Activated CD8-positive, alpha-beta memory T cell treated with anti-CD3 and anti-CD28 coated beads, Interleukin-2, amount 50 U/mL, for 24 hours (primary cell): ENCODE data around the gene CKAP5.

Source experiments
- DNase-seq: peaks from one replicate; pipeline ENCODE4 v3.0.0-alpha.2; 2020; ENCODE audit errors: extremely low read depth

The CKAP5 gene

GRCh38 chr11:46698597-46698996 lies 147.5 kb downstream of the CKAP5 start:
- DNase-seq, result no peak

GRCh38 chr11:46697723-46698122 lies 148.4 kb downstream of the CKAP5 start:
- no peak for DNase-seq

- DNase-seq, result no peak
These were observed 148.8 kb downstream of the CKAP5 start for GRCh38 chr11:46697303-46697702.

- no peak for DNase-seq
These were observed 149.9 kb downstream of the CKAP5 start for GRCh38 chr11:46696212-46696558.

DNA sequence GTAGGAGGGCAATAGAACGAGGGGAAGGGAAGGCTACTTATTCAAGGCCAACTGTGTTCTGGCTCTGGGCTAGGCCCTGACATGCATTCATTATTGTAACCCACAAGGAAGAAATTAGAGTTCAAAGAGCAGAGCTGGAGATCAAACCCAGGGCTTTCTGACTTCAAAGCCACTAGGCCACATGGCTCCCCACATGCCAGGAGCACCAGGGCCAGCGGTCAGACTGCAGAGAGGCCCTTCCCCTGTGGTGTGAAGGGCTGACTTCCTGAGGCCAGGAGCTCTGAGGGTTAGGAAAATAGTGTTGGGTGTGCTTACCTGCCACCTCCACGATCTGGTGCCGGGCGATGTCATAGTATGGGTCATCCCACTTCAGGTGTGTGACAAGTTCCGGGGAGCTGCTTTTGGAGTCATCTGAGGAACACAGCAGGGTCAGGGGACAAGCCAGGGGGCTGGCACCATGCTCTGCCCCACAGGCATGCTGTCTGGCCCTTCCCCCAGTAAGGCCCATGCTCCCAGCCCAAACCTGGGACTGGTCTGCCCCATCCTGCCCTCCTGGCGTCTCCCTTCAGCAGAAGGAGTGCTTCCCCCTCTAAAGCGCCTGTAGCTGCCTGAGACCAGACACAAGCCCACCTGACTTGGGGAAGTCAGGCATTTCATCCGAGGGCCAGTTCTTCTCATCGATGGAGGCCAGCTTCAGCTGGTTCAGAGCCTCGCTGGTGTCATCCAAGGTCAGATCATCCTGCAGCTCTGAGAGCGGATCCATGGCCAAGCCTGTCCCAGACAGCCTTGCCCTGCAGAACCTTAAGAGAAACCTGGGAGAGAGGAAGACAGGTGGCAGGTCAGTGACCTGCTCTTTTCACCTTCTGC lies 150.5 kb downstream of the CKAP5 start:
- no peak for DNase-seq

DNA sequence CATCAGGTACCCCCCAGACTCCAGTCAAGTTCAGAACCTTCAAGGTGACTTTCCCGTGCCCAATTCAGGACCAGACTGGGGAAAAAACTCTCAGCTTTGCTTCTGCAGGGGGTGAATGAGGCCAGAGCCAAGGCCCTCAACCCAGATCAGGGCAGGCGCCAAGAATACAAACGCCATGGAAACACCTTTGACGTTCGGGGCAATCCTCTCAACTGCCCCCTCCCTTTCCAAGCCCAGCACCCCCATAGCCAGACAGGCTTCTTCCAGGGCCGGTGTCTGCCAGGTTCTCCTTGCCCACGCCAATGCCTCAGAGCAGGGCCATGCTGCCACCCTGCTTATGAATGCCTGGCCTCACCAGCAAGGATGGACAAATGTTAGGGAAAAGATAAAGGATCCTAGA lies 151.5 kb downstream of the CKAP5 start:
- no peak for DNase-seq

GRCh38 chr11:46694072-46694471 lies 152.0 kb downstream of the CKAP5 start:
- no peak for DNase-seq

DNA sequence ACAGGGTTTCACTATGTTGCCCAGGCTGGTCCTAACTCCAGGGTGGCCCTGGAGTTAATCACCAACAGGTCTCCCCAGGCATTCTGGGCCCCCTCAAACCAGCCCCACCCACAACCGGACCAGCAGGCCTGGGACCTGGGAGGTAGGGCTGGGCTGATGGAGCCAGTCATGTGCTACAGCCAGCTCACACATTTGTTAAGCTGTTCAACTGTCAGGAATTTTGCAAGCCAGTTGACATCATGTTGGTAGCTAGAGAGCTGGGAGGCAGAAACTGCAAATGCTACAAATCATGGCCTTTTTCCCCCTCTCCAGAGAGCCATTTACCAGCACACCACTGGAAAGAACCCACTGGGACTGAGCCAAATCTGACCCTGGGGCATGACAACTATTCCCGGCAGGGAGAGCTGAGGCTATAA lies 152.5 kb downstream of the CKAP5 start:
- DNase-seq, result no peak
